K562 (cell line): ENCODE results near the gene DRAXIN. TPM values are rescaled to one million over a fixed set of nuclear protein-coding genes. Genes with fewer than 3 reads are reported as not detected.
A peak's percentile ranks its signal among the peaks of the same experiment; 100 is the strongest.

Source experiments
- ARHGAP35 ChIP-seq: fragments of 450-650 bp; IDR thresholded peaks from 2 replicates; pipeline ENCODE4 v1.6.1; 2018; ENCODE audit not compliant: partially characterized antibody
- ASH1L ChIP-seq: fragments of 450-650 bp; IDR thresholded peaks from 2 replicates; pipeline ENCODE4 v1.6.1; 2018; ENCODE audit warnings: borderline replicate concordance, mild to moderate bottlenecking, low read depth; ENCODE audit not compliant: partially characterized antibody
- CBFA2T2 ChIP-seq: fragments of 450-650 bp; conservative IDR thresholded peaks from 2 replicates; pipeline ENCODE4 v1.6.1; 2017; ENCODE audit warnings: mild to moderate bottlenecking
- JUNB ChIP-seq: fragments of 450-650 bp; formaldehyde crosslinking; conservative IDR thresholded peaks from 2 replicates; pipeline ENCODE4 v1.4.0; 2020; ENCODE audit warnings: mild to moderate bottlenecking
- MEF2A ChIP-seq: IDR thresholded peaks from 2 replicates; pipeline ENCODE4 v1.6.1; 2011; ENCODE audit warnings: low read depth, mild to moderate bottlenecking, low read length, moderate library complexity; ENCODE audit not compliant: control insufficient read depth
- MYBL2 ChIP-seq, 2 experiments: fragments of 450-650 bp in 1 of 2; sonication (generic) in 1 of 2; formaldehyde crosslinking in 1 of 2; IDR thresholded peaks; 2 replicates each; pipeline versions ENCODE4 v1.6.1 to v1.8.1; 2017 to 2022; ENCODE audit warnings: borderline replicate concordance in 1 of 2, inconsistent platforms in 1 of 2, low read depth in 1 of 2, mild to moderate bottlenecking in 1 of 2, missing genetic modification reagents in 1 of 2, moderate library complexity in 1 of 2
- NR2C1 ChIP-seq, 2 experiments: fragments of 450-650 bp; IDR thresholded peaks; 2 replicates each; pipeline ENCODE4 v1.6.1; 2017; ENCODE audit warnings: mild to moderate bottlenecking in 2 of 2, antibody characterized with exemption in 1 of 2, inconsistent platforms in 1 of 2, missing compliant biosample characterization in 1 of 2, missing genetic modification characterization in 1 of 2
- NR2C2 ChIP-seq, 2 experiments: fragments of 200-800 bp in 1 of 2; sonication (Bioruptor generic) in 1 of 2; sonication (generic) in 1 of 2; formaldehyde crosslinking in 1 of 2; IDR thresholded peaks; 2 replicates each; pipeline versions ENCODE4 v1.6.1 to v1.8.0; 2016 to 2022; ENCODE audit warnings: mild to moderate bottlenecking in 1 of 2, missing compliant biosample characterization in 1 of 2, missing genetic modification characterization in 1 of 2, missing genetic modification reagents in 1 of 2
- PHF8 ChIP-seq: fragments of 200-600 bp; sonication (generic); IDR thresholded peaks from 2 replicates; pipeline ENCODE4 v1.6.1; 2012; ENCODE audit warnings: mixed run types, mild to moderate bottlenecking, inconsistent platforms, low read length, moderate library complexity, borderline replicate concordance
- POLR2H ChIP-seq: IDR thresholded peaks from 2 replicates; pipeline ENCODE4 v1.6.1; 2016; ENCODE audit warnings: missing genetic modification characterization, low read depth, mild to moderate bottlenecking, control low read depth, missing compliant biosample characterization, moderate library complexity
- PTRF ChIP-seq: fragments of 450-650 bp; IDR thresholded peaks from 2 replicates; pipeline ENCODE4 v1.6.1; 2016; ENCODE audit warnings: mild to moderate bottlenecking, missing genetic modification characterization, missing compliant biosample characterization
- PYGO2 ChIP-seq: fragments of 450-650 bp; IDR thresholded peaks from 2 replicates; pipeline ENCODE4 v1.6.1; 2016; ENCODE audit warnings: mild to moderate bottlenecking, missing genetic modification characterization, moderate library complexity, missing compliant biosample characterization
- SIN3A ChIP-seq, 2 experiments: fragments of 150-350 bp in 1 of 2; IDR thresholded peaks; 2 replicates each; pipeline ENCODE4 v1.6.1; 2011 to 2016; ENCODE audit warnings: borderline replicate concordance in 2 of 2, low read depth in 2 of 2, low read length in 2 of 2, mild to moderate bottlenecking in 2 of 2, moderate library complexity in 2 of 2; ENCODE audit not compliant: control insufficient read depth in 1 of 2
- ZBTB33 ChIP-seq: sonication (generic); formaldehyde crosslinking; IDR thresholded peaks from 2 replicates; pipeline ENCODE4 v1.8.1; 2023; ENCODE audit warnings: mild to moderate bottlenecking, missing genetic modification reagents
- ZC3H8 ChIP-seq: fragments of 450-650 bp; IDR thresholded peaks from 2 replicates; pipeline ENCODE4 v1.6.1; 2017
- ZNF518B ChIP-seq: fragments of 250-450 bp; sonication (Bioruptor Pico); IDR thresholded peaks from 2 replicates; pipeline ENCODE4 v1.5.0; 2021; ENCODE audit warnings: mild to moderate bottlenecking, moderate library complexity
- ZNF740 ChIP-seq, 3 experiments: fragments of 200-800 bp in 1 of 3; sonication (Bioruptor generic) in 1 of 3; sonication (generic) in 1 of 3; formaldehyde crosslinking in 1 of 3; IDR thresholded peaks; 2 replicates each; pipeline versions ENCODE4 v1.6.1 to v1.8.0; 2016 to 2022; ENCODE audit warnings: mild to moderate bottlenecking in 2 of 3, missing compliant biosample characterization in 2 of 3, missing genetic modification characterization in 2 of 3, missing genetic modification reagents in 1 of 3
- ZNF77 ChIP-seq: fragments of 250-450 bp; sonication (Bioruptor Pico); IDR thresholded peaks from 2 replicates; pipeline ENCODE4 v1.5.0; 2020
- polyA plus RNA-seq, 8 experiments: library from polyadenylated mRNA; depleted of rRNA in 4 of 8; stranded (reverse) in 5 of 8; unstranded in 3 of 8; fragments of >200 nt; fragmentation: Nextera tagmentation in 2 of 8; fragmentation: Illumina TruSeq in 1 of 8; extraction: Ambion mirVana in 2 of 8; extraction: Trizol in 1 of 8; gene quantifications; 2 replicates each; pipeline versions ENCODE4 v1.2.1 to v1.2.3, GENCODE V29; 2011 to 2014; ENCODE audit warnings: inconsistent platforms in 1 of 8, missing spikeins in 1 of 8
- total RNA-seq, 7 experiments: library from RNA; depleted of rRNA in 6 of 7; stranded (reverse); fragments of >200 nt in 6 of 7; fragmentation: Illumina TruSeq in 2 of 7; extraction: Trizol in 2 of 7; gene quantifications; 2 replicates each; pipeline versions ENCODE4 v1.2.1 to v1.2.3, GENCODE V29; 2011 to 2021; ENCODE audit warnings: low replicate concordance in 1 of 7

DRAXIN gene
- total and polyA plus RNA-seq, 9 of the 15 experiments (the other 6 are each of a cell fraction or from before 2014, with no cell fraction given) = 0.01 to 0.04 (median 0.01) TPM; not detected in 6

- TF ChIP-seq ZNF518B (CRISPR knock-in tag) = no peak
- TF ChIP-seq JUNB = no peak
- no peak for TF ChIP-seq PTRF
- TF ChIP-seq ASH1L = no peak
- TF ChIP-seq ZNF740 (CRISPR knock-in tag; IDR thresholded peaks at IDR 0.05) = no peak
- no peak for TF ChIP-seq ZNF740 (tag; IDR thresholded peaks at IDR 0.05)
- TF ChIP-seq NR2C1 (IDR thresholded peaks at IDR 0.05) = no peak
- TF ChIP-seq NR2C1 (tag; IDR thresholded peaks at IDR 0.05) = no peak
- TF ChIP-seq NR2C2 (CRISPR knock-in tag; IDR thresholded peaks at IDR 0.05) = 0 out of 2 replicates have a peak, but pooled peaks have one; percentile 24
- TF ChIP-seq NR2C2 (tag; IDR thresholded peaks at IDR 0.05) = peak; percentile 50
- TF ChIP-seq ARHGAP35 = peak; percentile 54
- no peak for TF ChIP-seq ZNF77 (CRISPR knock-in tag)
- no peak for TF ChIP-seq PYGO2
- no peak for TF ChIP-seq MEF2A
- no peak for TF ChIP-seq ZBTB33 (CRISPR knock-in tag)
- TF ChIP-seq ZC3H8 = no peak
- TF ChIP-seq CBFA2T2 = no peak
- no peak for TF ChIP-seq PHF8
- TF ChIP-seq MYBL2 (IDR thresholded peaks at IDR 0.05; ENCODE audit: low read depth) = no peak; the same call in 1 of the 2 replicates
- TF ChIP-seq MYBL2 (CRISPR knock-in tag; IDR thresholded peaks at IDR 0.05; ENCODE audit: borderline replicate concordance) = no peak
- no peak for TF ChIP-seq SIN3A (IDR thresholded peaks at IDR 0.05; ENCODE audit: borderline replicate concordance in 2 of 2, control insufficient read depth in 1 of 2, low read depth in 2 of 2, low read length in 2 of 2)
- no peak for TF ChIP-seq POLR2H (tag)
These were observed 38.3 kb downstream of the DRAXIN start (continued) for GRCh38 chr1:11729498-11730428.
